ENCODE results near the gene TSC22D2.

GRCh38 chr3:150433347-150433746 lies 25.2 kb downstream of the TSC22D2 start:
- TF ChIP-seq POLR2A (IDR thresholded peaks at IDR 0.05) = no peak
- TF ChIP-seq, protein P1, sequence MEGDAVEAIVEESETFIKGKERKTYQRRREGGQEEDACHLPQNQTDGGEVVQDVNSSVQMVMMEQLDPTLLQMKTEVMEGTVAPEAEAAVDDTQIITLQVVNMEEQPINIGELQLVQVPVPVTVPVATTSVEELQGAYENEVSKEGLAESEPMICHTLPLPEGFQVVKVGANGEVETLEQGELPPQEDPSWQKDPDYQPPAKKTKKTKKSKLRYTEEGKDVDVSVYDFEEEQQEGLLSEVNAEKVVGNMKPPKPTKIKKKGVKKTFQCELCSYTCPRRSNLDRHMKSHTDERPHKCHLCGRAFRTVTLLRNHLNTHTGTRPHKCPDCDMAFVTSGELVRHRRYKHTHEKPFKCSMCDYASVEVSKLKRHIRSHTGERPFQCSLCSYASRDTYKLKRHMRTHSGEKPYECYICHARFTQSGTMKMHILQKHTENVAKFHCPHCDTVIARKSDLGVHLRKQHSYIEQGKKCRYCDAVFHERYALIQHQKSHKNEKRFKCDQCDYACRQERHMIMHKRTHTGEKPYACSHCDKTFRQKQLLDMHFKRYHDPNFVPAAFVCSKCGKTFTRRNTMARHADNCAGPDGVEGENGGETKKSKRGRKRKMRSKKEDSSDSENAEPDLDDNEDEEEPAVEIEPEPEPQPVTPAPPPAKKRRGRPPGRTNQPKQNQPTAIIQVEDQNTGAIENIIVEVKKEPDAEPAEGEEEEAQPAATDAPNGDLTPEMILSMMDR (IDR thresholded peaks at IDR 0.05) = no peak
